Measurements from ENCODE around the gene RAF1.

GRCh38 chr3:12692444-12692843 lies 28.5 kb upstream of the RAF1 start:
- TF ChIP-seq FOXM1 (IDR thresholded peaks at IDR 0.05; ENCODE audit: borderline replicate concordance) (no peak), FOXK2 (IDR thresholded peaks at IDR 0.05) (no peak), TARDBP (IDR thresholded peaks at IDR 0.05) (no peak), ZNF384 (IDR thresholded peaks at IDR 0.05) (no peak), BHLHE40 (IDR thresholded peaks at IDR 0.05; ENCODE audit: borderline replicate concordance) (no peak), HDGF (IDR thresholded peaks at IDR 0.05; ENCODE audit: borderline replicate concordance) (no peak), ELF4 (IDR thresholded peaks at IDR 0.05) (no peak), SUZ12 (IDR thresholded peaks at IDR 0.05) (no peak)

All from HEK293T (cell line).